GM21528 (cell line): ENCODE results near the gene MLH3.
"Not testable (repeated sequence)": the region's sequence is repeated elsewhere in the genome, so short reads cannot be mapped to it uniquely, and the experiment has no call there.

Source experiments
- ATAC-seq: cut with Tn5 transposase; IDR thresholded peaks from one replicate; pipeline ENCODE4 v1.9.1; 2021; ENCODE audit warnings: mild to moderate bottlenecking, moderate library complexity; ENCODE audit not compliant: unreplicated experiment, low FRiP score

The MLH3 gene

GRCh38 chr14:75067765-75068164 is 16.5 kb upstream of the MLH3 start:
- not testable (repeated sequence) for ATAC-seq

DNA sequence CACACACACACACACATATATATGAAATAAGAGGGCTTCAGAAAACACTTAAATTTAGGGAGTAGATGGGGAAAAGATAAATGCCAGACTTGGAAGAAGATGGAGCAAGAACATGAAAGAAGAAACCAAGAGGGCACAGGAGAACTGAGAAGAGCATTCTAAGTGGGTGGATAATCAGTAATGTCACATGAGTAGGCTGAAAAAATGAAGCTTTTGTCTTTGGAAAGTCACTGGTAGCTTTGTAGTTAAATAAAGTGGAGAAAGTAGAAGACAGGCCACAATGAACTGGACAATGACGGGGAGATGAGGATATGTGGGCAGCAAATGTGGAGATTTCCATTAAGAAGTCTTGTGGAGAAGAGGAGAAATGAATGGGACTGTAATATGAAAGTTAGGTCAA is 15.9 kb upstream of the MLH3 start:
- no peak for ATAC-seq

GRCh38 chr14:75066691-75067090 is 15.4 kb upstream of the MLH3 start:
- ATAC-seq = no peak

GRCh38 chr14:75064205-75064567 is 12.9 kb upstream of the MLH3 start:
- peak; percentile 14 for ATAC-seq

GRCh38 chr14:75063491-75064204 is 12.4 kb upstream of the MLH3 start, which contains the start of gene ACYP1:
Gene ACYP1, minus strand, starts transcription at chr14:75064024. Its CDS starts 471 bp downstream, at chr14:75063553.
- ATAC-seq = peak; percentile 94

DNA sequence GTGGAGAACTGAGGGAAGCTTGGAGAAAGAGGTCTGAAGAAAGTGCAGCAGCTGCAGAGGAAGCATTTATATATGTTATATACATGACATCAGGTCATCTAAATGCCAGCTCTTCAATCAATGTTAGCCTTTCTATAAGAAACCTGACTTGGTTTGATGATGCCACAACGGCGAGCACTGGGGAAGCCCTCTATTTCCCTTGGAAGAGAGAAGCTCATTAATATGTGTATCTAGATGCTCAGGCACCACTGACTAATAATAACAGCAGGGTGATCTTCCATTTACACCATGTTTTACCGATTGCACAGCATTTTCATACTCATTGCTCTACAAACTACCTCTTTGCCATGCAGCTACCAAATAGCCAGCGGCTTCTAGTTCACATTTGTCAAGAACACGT is 11.7 kb upstream of the MLH3 start:
- ATAC-seq = peak; percentile 15

DNA sequence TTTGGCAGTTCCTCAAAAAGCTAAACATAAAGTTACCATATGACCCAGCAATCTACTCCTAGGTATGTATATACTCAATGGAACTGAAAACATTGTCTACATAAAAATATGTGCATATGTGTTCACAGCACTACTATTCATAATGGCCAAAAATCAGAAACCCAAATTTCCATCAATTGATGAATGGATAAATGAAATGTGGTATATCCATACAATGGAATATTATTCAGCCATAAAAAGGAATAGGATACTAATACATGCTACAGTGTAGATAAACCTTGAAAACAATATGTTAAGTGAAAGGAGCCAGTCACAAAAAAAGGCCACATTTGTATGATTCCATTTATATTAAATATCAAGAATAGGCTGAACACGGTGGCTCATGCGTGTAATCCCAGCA is 9.2 kb upstream of the MLH3 start:
- no peak for ATAC-seq

GRCh38 chr14:75059642-75060041 is 8.4 kb upstream of the MLH3 start:
- ATAC-seq = no peak

DNA sequence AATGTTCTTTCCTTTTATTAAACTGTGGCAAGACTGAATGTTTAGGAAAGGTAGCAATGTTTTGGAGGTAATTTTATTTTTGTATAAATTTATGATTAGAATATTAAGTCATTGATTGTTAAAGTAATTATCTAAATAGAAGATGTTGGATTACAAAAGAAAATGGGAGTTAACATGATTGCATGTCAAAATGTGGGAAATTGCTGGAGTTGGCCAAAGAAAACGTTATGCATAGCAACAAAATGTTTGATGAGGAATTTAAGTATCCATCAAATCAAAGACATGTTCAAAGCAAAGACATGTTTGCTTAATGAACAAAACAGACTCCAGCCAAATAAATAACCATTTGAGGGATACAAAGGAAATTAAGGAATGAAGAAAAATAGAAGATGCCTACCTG is 3.2 kb upstream of the MLH3 start:
- ATAC-seq = no peak

GRCh38 chr14:75053396-75054291 is 2.4 kb upstream of the MLH3 start:
- no peak for ATAC-seq

DNA sequence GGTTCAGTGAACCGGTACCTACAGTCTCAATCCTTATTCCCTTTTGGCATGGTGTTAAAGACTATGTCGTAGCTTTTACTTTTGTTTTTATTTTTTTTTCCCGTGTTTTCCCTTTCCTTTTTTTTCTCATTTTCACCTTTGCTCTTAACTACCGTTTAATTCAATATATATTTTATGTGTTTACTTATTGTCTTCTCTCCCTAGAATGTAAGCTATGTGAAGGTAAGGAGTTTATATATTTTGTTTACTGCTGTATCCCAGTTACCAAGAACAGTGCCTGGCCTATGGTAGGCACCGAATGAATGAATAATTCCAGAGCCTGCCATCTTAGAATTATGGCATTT is 261 bp upstream of the MLH3 start:
- no peak for ATAC-seq

DNA sequence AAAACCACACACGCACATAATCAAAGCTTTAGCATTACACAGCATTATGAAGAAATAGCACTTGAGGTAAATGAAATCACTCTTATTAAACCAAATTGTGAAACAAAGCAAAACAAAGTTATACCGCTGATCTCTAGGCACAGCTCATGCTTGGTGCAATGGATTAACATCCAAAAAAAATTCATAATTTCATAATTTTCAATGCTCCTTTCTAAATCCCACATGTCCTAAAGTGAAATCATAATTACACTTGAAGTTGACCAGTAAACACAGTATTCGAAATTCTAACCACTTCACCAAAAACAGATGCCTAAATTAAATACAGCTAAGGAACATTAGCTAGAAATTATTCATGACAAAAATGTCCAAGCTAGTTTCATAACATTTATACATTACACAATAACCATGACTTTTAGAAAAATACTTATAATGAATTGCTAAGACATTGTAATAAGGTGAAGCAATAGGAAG is 1.5 kb downstream of the MLH3 start:
- no peak for ATAC-seq

DNA sequence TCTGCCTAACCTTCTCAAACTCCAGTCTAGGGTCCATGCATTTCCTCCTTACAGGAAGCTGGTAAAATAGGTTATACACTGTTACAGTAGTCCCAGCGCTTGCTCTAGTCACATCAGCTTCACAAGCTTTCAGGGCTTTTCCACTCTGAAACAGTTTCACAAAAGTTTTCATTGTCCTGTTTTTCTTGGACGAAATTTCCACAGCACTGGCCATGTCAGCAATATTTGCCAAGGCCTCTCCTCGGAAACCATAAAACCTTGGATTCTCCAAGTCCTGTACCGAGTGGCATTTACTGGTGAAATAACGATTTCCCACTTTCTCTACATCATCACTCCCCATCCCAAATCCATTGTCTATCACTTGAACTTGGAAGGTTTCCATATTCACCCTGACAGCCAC is 2.1 kb downstream of the MLH3 start:
- ATAC-seq = no peak

GRCh38 chr14:75048101-75048500 is 3.2 kb downstream of the MLH3 start:
- no peak for ATAC-seq

DNA sequence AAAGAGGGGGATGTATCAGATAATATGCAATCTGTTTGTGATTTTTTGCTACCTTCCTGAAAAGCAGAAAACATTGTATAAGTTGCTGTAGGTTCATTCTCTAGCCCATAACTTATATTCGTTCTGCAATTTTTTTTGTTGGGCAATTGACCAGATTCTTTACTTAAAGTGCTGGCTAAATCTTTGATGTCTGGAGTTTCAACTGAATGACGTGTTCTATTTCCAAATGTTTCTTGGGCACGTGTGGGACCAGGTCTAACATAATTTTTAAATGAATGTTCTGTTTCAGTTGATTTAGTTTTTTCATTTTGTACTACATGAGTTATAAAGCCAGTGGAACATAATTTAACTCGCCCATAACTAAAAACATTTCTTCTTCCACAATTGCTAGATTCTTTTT is 3.8 kb downstream of the MLH3 start:
- ATAC-seq = no peak

DNA sequence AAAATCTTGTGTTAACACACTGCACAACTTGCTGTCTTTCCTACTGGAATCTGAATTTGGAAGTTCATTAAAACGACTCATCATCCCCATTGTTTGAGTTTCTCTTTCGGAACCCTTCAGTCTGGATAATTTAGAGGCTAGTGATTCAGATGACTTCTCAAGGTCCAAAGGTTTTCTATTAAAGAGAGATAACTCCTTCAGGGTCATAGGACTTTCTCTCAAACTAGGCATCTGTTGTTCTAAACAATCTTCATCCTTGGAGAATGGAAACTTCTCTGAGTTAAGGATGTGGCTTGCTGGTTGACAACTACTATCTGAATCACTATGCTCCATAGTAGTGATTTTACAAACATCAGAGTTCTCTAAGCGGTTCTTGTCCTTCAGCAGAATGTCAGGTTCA is 4.4 kb downstream of the MLH3 start:
- ATAC-seq = no peak

GRCh38 chr14:75046275-75046674 is 5.0 kb downstream of the MLH3 start:
- no peak for ATAC-seq

DNA sequence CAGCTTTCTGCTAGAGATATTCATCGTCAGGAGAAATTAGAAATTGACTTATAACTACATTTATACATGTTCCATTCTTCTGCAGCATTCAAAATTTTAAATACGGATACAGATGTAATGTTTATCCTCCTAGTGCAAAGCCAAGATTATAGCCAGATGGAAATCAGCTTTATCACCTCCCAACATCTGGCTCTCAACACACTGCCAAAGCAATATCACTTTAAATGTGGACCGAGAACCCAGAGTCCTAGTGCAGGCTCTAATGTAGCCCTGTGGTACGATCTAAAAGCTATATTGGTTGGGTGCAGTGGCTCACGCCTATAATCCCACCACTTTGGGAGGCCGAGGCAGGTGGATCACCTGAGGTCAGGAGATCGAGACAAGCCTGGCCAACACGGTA is 6.5 kb downstream of the MLH3 start:
- ATAC-seq = no peak

- no peak for ATAC-seq
Observed at GRCh38 chr14:75044322-75044721, 6.9 kb downstream of the MLH3 start.

DNA sequence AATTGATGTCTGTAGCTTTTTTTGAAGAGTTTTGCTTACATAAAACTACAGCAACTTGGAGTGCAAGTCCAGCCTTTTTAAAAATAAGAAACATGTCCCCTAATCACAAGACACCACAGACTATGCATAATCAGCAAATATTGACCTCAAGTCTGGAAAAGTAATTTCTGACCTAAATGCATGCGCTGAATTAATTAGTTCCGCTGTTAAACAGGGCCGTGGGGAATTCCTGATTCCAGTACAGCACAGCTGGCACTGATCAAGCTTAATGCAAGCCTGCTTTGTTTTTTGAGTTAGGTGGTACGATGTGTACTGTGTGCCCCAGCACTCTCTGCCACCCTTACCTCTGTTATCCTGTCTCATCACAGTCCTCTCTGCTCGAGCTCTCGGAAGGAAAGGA is 9.2 kb downstream of the MLH3 start:
- no peak for ATAC-seq

- no peak for ATAC-seq
Observed at GRCh38 chr14:75041613-75042012, 9.7 kb downstream of the MLH3 start.

GRCh38 chr14:75040959-75041358 is 10.3 kb downstream of the MLH3 start:
- no peak for ATAC-seq
